Stomach (tissue), 9 donors: ENCODE data around the gene GPR150. TPM values are rescaled to one million over a fixed set of nuclear protein-coding genes. Genes with fewer than 3 reads are reported as not detected.

Experiments
- DNase-seq, 2 donors: peaks; one replicate each; pipeline versions ENCODE4 v3.0.0 to v3.0.0-alpha.2; 2013 to 2019
- H3K27ac ChIP-seq, 5 donors: fragments of 200-600 bp in 4 of 5; sonication (generic) in 4 of 5; one replicate each; pipeline ENCODE4 v1.5.1; 2013 to 2019; ENCODE audit warnings: mild to moderate bottlenecking in 1 of 5, moderate library complexity in 1 of 5
- H3K27me3 ChIP-seq, 3 donors: fragments of 200-600 bp; sonication (generic); one replicate each; pipeline ENCODE4 v1.5.1; 2017 to 2019; ENCODE audit warnings: mixed run types in 1 of 3
- H3K36me3 ChIP-seq, 4 donors: fragments of 200-600 bp; sonication (generic); 1 replicate in 3 of 4; 2 replicates in 1 of 4; pipeline ENCODE4 v1.5.1; 2016 to 2019
- H3K4me1 ChIP-seq, 4 donors: fragments of 200-600 bp; sonication (generic); one replicate each; pipeline ENCODE4 v1.5.1; 2016 to 2019
- H3K4me3 ChIP-seq, 4 donors: fragments of 200-600 bp; sonication (generic) in 3 of 4; one replicate each; pipeline ENCODE4 v1.5.1; 2016 to 2019; ENCODE audit warnings: mild to moderate bottlenecking in 1 of 4
- H3K9me3 ChIP-seq, 4 donors: fragments of 200-600 bp; sonication (generic); one replicate each; pipeline ENCODE4 v1.5.1; 2016 to 2019
- EP300 ChIP-seq: sonication (generic); formaldehyde crosslinking; IDR thresholded peaks from one replicate; pipeline ENCODE4 v1.6.1; 2017; ENCODE audit warnings: antibody characterized with exemption
- POLR2A ChIP-seq, 4 donors: fragments of 450-650 bp; IDR thresholded peaks; one replicate each; pipeline ENCODE4 v1.6.1; 2016; ENCODE audit warnings: antibody characterized with exemption in 4 of 4, control low read depth in 2 of 4, mild to moderate bottlenecking in 1 of 4, moderate library complexity in 1 of 4
- POLR2AphosphoS5 ChIP-seq, 3 donors: sonication (generic); formaldehyde crosslinking; IDR thresholded peaks; one replicate each; pipeline ENCODE4 v1.6.1; 2016; ENCODE audit warnings: antibody characterized with exemption in 3 of 3
- WGBS, 5 donors: extraction: QIAGEN DNeasy Blood & Tissue Kit in 3 of 5; methylation state at CpG; one replicate each; pipeline versions ENCODE4 v1.1.5 to v1.1.7; 2013 to 2018; 5-methylcytosine and 5-hydroxymethylcytosine counted together
- intact Hi-C: fragments of 100-400 bp; cut with DNase I; formaldehyde crosslinking; loops from one replicate; pipeline ENCODE4 v1.15.1; 2023; ENCODE audit warnings: low total_unique reads
- polyA plus RNA-seq, 3 donors: library from polyadenylated mRNA; stranded (reverse); fragments of 200-250 nt; gene quantifications; one replicate each; pipeline ENCODE4 v1.2.3, GENCODE V29; 2013
- total RNA-seq, 5 donors: library from RNA; depleted of rRNA; stranded (reverse); fragments of >200 nt; gene quantifications; one replicate each; pipeline versions ENCODE4 v1.1.0 to v1.2.3, GENCODE V29; 2014 to 2016
- TF ChIP-seq, protein P1 (sequence below), 7 experiments: fragments of 450-650 bp in 4 of 7; fragments of 200-600 bp in 3 of 7; sonication (generic) in 3 of 7; IDR thresholded peaks; one replicate each; pipeline ENCODE4 v1.5.1; 2016 to 2019; ENCODE audit warnings: antibody characterized with exemption in 7 of 7, control low read depth in 2 of 7, mild to moderate bottlenecking in 1 of 7
- donor health status: healthy with polysubstance abuse.
- donor health status: Bipolar disorder and iron deficiency.
- donor health status: healthy.

The GPR150 gene
- total and polyA plus RNA-seq, 8 donors = 0.18 to 1.0 (median 0.76) TPM; not detected in 3

DNA sequence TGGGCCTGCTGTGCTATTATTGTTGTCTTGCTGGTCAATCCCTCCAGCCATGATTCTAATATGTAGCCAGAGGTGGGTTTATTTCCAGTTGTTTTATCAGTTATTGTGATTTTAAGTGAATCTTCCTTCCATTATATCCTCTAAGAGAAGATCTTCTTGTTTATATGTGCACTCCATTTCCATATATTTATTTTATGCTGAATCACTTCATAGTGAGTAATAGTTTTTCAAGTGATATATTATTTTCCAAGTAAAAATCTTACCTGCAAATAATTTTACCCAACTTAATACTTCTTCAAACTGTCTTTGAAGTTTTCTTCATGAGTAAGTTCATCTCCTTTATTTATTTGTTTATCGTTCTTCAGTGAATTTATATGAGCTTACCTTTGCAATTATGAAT, 13.5 kb upstream of the GPR150 start:
- no peak overlapping the region for H3K27ac ChIP-seq
- TF ChIP-seq, protein P1, sequence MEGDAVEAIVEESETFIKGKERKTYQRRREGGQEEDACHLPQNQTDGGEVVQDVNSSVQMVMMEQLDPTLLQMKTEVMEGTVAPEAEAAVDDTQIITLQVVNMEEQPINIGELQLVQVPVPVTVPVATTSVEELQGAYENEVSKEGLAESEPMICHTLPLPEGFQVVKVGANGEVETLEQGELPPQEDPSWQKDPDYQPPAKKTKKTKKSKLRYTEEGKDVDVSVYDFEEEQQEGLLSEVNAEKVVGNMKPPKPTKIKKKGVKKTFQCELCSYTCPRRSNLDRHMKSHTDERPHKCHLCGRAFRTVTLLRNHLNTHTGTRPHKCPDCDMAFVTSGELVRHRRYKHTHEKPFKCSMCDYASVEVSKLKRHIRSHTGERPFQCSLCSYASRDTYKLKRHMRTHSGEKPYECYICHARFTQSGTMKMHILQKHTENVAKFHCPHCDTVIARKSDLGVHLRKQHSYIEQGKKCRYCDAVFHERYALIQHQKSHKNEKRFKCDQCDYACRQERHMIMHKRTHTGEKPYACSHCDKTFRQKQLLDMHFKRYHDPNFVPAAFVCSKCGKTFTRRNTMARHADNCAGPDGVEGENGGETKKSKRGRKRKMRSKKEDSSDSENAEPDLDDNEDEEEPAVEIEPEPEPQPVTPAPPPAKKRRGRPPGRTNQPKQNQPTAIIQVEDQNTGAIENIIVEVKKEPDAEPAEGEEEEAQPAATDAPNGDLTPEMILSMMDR (IDR thresholded peaks at IDR 0.05) = no peak
- no peak for TF ChIP-seq POLR2AphosphoS5 (IDR thresholded peaks at IDR 0.05)
- no peak for TF ChIP-seq POLR2A (IDR thresholded peaks at IDR 0.05)
- TF ChIP-seq EP300 = no peak
- H3K4me3 ChIP-seq = no peak overlapping the region
- no peak for DNase-seq
- no peaks in the 10 kb centered on the region for H3K9me3 ChIP-seq
- WGBS, 5 donors = 90 to 98% (median 96%) methylated on average over 1 of the region's 1 CpG
- intact Hi-C loops = no loop called here
- H3K27me3 ChIP-seq = no peaks in the 10 kb centered on the region
- H3K36me3 ChIP-seq = peaks cover 5 to 20% (median 12%) of the 10 kb centered on the region in 4 donors
- H3K4me1 ChIP-seq = no peaks in the 10 kb centered on the region

DNA sequence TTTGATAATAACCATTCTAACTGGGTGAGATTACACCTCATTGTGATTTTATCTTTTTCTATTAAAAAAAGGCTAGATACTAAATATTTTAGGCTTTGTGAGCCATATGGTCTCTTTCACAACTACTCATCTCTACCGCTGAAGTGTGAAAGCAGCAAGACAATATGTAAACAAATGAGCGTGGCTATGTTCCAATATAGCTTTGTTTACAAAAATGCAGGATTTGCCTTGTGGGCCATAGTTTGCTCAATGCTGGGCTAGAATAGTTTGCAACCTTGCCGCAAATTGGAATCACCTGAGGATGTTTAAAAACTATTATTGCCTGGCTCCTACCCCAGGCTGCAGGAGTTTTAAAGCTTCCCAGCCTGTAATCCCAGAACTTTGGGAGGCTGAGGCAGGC, 10.2 kb upstream of the GPR150 start:
- DNase-seq = no peak
- Histone ChIP-seq H3K27ac (no peak overlapping the region), H3K9me3 (peaks cover 0 to 15% (median 4%) of the 10 kb centered on the region in 4 donors), H3K36me3 (no peaks in the 10 kb centered on the region), H3K4me1 (no peaks in the 10 kb centered on the region), H3K4me3 (no peak overlapping the region), H3K27me3 (no peaks in the 10 kb centered on the region)
- TF ChIP-seq, protein P1 (IDR thresholded peaks at IDR 0.05) = no peak
- no peak for TF ChIP-seq POLR2AphosphoS5 (IDR thresholded peaks at IDR 0.05)
- TF ChIP-seq POLR2A (IDR thresholded peaks at IDR 0.05) = no peak
- TF ChIP-seq EP300 = no peak
- intact Hi-C loops = no loop called here
- 22 to 35% (median 29%) methylated on average over 3 of the region's 3 CpGs for WGBS, 5 donors

DNA sequence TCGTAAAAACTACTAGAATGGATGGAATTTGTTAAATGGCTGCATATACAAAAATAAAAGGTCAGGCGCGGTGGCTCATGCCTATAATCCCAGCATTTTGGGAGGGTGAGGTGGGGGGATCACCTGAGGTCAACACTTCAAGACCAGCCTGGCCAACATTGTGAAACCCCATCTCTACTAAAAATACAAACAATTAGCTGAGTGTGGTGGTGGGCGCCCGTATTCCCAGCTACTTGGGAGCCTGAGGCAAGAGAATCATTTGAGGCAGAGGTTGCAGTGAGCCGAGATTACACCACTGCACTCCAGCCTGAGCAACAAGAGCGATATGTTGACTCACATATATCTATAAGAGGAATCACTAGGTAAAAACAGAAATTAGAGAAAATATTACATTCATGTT, 9.3 kb upstream of the GPR150 start:
- no peaks in the 10 kb centered on the region for H3K36me3 ChIP-seq
- no peak overlapping the region for H3K27ac ChIP-seq
- H3K4me1 ChIP-seq = no peaks in the 10 kb centered on the region
- TF ChIP-seq POLR2AphosphoS5 (IDR thresholded peaks at IDR 0.05) (no peak), EP300 (no peak), POLR2A (IDR thresholded peaks at IDR 0.05) (no peak)
- TF ChIP-seq, protein P1 (IDR thresholded peaks at IDR 0.05) = no peak
- H3K27me3 ChIP-seq = no peaks in the 10 kb centered on the region
- intact Hi-C loops = no loop called here
- peaks cover 0 to 15% (median 4%) of the 10 kb centered on the region in 4 donors for H3K9me3 ChIP-seq
- 93 to 95% (median 95%) methylated on average over 7 of the region's 7 CpGs for WGBS, 5 donors
- DNase-seq = no peak
- H3K4me3 ChIP-seq = no peak overlapping the region

DNA sequence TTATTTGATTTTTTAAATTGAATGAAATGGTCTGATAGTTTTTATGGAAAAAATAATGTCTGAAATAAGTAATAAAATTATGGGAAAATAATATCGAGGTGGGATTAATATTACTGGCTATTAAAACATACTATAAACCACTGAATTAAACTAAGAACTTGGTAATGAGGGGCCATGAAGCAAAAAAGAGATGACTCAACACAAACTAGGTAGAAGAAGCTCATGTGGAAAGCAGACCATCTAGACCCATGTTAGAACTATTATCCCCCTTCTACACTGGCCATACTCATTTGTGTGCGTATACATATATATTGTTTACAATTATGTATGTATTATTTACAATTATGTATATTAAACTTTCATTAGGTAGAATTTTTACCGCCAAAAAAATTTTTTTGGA, 8.5 kb upstream of the GPR150 start:
- intact Hi-C loops = no loop called here
- Histone ChIP-seq H3K36me3 (no peaks in the 10 kb centered on the region), H3K27me3 (no peaks in the 10 kb centered on the region), H3K4me1 (no peaks in the 10 kb centered on the region), H3K9me3 (peaks cover 0 to 15% (median 4%) of the 10 kb centered on the region in 4 donors), H3K4me3 (no peak overlapping the region), H3K27ac (no peak overlapping the region)
- no peak for TF ChIP-seq POLR2AphosphoS5 (IDR thresholded peaks at IDR 0.05)
- no peak for TF ChIP-seq POLR2A (IDR thresholded peaks at IDR 0.05)
- DNase-seq = no peak
- WGBS, 5 donors = 89 to 95% (median 93%) methylated on average over 3 of the region's 3 CpGs

DNA sequence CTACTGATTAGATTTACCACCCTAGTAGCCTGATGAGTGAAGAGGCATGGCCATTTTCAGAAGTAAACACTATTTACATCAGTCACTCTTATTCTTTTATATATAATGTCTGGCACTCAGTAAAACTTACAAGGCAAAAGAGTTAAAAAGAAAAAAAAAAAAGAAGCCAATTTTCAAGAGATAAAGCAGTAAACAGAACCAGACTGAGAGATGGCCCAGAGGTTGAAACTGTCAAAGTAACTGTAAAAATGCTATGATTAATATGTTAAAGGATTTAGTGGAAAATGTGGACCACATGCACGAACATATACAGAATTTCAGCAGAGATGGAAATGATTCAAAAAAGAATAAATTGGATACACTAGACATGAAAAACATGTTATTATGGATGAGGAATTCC, 6.4 kb upstream of the GPR150 start:
- intact Hi-C loops = no loop called here
- H3K27ac ChIP-seq = no peak overlapping the region
- H3K36me3 ChIP-seq = no peaks in the 10 kb centered on the region
- no peaks in the 10 kb centered on the region for H3K27me3 ChIP-seq
- no peaks in the 10 kb centered on the region for H3K4me1 ChIP-seq
- H3K4me3 ChIP-seq = no peak overlapping the region
- TF ChIP-seq POLR2A (IDR thresholded peaks at IDR 0.05) = no peak
- TF ChIP-seq, protein P1 (IDR thresholded peaks at IDR 0.05) = no peak
- TF ChIP-seq POLR2AphosphoS5 (IDR thresholded peaks at IDR 0.05) = no peak
- DNase-seq = no peak
- peaks cover 0 to 15% (median 4%) of the 10 kb centered on the region in 4 donors for H3K9me3 ChIP-seq
- 94 to 97% (median 96%) methylated on average over 1 of the region's 1 CpG for WGBS, 5 donors
